ENCODE results near the gene PSMD11.

DNA sequence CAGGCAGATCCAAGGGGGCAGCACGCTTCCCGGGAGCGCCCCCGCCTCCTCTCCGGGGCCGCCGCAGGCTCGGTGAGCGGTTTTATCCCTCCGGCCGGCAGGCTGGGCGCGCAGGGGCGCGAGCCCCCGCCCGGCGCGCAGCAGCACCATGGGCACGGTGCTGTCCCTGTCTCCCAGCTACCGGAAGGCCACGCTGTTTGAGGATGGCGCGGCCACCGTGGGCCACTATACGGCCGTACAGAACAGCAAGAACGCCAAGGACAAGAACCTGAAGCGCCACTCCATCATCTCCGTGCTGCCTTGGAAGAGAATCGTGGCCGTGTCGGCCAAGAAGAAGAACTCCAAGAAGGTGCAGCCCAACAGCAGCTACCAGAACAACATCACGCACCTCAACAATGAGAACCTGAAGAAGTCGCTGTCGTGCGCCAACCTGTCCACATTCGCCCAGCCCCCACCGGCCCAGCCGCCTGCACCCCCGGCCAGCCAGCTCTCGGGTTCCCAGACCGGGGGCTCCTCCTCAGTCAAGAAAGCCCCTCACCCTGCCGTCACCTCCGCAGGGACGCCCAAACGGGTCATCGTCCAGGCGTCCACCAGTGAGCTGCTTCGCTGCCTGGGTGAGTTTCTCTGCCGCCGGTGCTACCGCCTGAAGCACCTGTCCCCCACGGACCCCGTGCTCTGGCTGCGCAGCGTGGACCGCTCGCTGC lies 43.3 kb downstream of the PSMD11 start:
- no peak for TF ChIP-seq POLR2AphosphoS5 (IDR thresholded peaks at IDR 0.05; ENCODE audit: low read depth, low read length)
- TF ChIP-seq CTCF (IDR thresholded peaks at IDR 0.05), result no peak

All from Panc1 (cell line).